ENCODE results near the gene STK32C.

- no peak for TF ChIP-seq CTCF (IDR thresholded peaks at IDR 0.05)
- TF ChIP-seq NFE2L2 (conservative IDR thresholded peaks at IDR 0.05; ENCODE audit: low read length) = no peak
- no peak for TF ChIP-seq NPAS2 (CRISPR knock-in tag; IDR thresholded peaks at IDR 0.05; ENCODE audit: borderline replicate concordance)
- TF ChIP-seq HDAC2 (IDR thresholded peaks at IDR 0.05) = no peak
- no peak for TF ChIP-seq EP300 (IDR thresholded peaks at IDR 0.05)
- no peak for TF ChIP-seq POLR2A (IDR thresholded peaks at IDR 0.05; ENCODE audit: low read length)
Measured at GRCh38 chr10:132205650-132206376, 101.9 kb downstream of the STK32C start.

All from A549 (cell line).